Measurements from ENCODE around the gene CCS.

Gene CCS

GRCh38 chr11:66651016-66651415, 58.0 kb downstream of the CCS start:
- Histone ChIP-seq H3K4me3 (ENCODE audit: low read depth, low read length, poor library complexity, severe bottlenecking) (no peak overlapping the region), H3K36me3 (ENCODE audit: insufficient read depth, low read length) (peaks cover 81% of the 10 kb centered on the region), H3K4me1 (ENCODE audit: insufficient read depth, low read length, severe bottlenecking) (no peaks in the 10 kb centered on the region), H3F3A (ENCODE audit: insufficient read depth, low read length) (0 out of 2 replicates have a peak, but pooled peaks cover 2% of the 10 kb centered on the region), H3K4me2 (ENCODE audit: low read length) (no peak overlapping the region), H2AFZ (ENCODE audit: low read length) (no peak overlapping the region), H3K79me2 (ENCODE audit: insufficient read depth, low read length) (peaks cover 38% of the 10 kb centered on the region), H3K27me3 (ENCODE audit: insufficient read depth, low read length) (no peaks in the 10 kb centered on the region), H4K20me1 (ENCODE audit: insufficient read depth, low read length) (no peaks in the 10 kb centered on the region), H3K9me2 (ENCODE audit: low read depth, low read length) (no peaks in the 10 kb centered on the region), H3K9ac (ENCODE audit: low read length) (no peak overlapping the region), H3K9me3 (ENCODE audit: low read length) (no peaks in the 10 kb centered on the region), H3K27ac (ENCODE audit: low read depth, low read length, poor library complexity, severe bottlenecking) (no peak overlapping the region)
- TF ChIP-seq, protein P1, sequence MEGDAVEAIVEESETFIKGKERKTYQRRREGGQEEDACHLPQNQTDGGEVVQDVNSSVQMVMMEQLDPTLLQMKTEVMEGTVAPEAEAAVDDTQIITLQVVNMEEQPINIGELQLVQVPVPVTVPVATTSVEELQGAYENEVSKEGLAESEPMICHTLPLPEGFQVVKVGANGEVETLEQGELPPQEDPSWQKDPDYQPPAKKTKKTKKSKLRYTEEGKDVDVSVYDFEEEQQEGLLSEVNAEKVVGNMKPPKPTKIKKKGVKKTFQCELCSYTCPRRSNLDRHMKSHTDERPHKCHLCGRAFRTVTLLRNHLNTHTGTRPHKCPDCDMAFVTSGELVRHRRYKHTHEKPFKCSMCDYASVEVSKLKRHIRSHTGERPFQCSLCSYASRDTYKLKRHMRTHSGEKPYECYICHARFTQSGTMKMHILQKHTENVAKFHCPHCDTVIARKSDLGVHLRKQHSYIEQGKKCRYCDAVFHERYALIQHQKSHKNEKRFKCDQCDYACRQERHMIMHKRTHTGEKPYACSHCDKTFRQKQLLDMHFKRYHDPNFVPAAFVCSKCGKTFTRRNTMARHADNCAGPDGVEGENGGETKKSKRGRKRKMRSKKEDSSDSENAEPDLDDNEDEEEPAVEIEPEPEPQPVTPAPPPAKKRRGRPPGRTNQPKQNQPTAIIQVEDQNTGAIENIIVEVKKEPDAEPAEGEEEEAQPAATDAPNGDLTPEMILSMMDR (IDR thresholded peaks at IDR 0.05; ENCODE audit: low read length), result no peak
- TF ChIP-seq EZH2 (IDR thresholded peaks at IDR 0.05; ENCODE audit: borderline replicate concordance, low read length), result no peak

DNA sequence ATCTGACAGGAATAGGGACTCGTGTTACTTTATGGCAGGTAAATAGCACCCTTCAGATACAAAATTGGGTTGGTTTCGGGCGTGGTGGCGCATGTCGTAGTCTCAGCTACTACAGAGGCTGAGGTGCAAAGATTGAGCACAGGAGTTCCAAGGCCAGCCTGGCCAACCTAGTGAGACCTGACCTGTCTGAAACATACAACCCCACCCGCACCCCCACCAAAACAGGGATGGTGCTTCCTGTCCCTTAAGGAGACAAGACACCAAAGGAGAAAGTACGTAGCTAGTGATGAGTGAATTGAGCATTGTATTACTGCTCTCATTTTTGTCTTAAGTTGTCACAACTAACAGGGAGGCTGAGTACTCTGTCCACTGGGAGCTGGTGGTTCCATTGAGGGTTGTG, 59.7 kb downstream of the CCS start:
- Histone ChIP-seq H3K27ac (ENCODE audit: low read depth, low read length, poor library complexity, severe bottlenecking) (no peak overlapping the region), H3K4me2 (ENCODE audit: low read length) (no peak overlapping the region), H3F3A (ENCODE audit: insufficient read depth, low read length) (0 out of 2 replicates have a peak, but pooled peaks cover 2% of the 10 kb centered on the region), H3K9me2 (ENCODE audit: low read depth, low read length) (no peaks in the 10 kb centered on the region), H2AFZ (ENCODE audit: low read length) (no peak overlapping the region), H3K4me1 (ENCODE audit: insufficient read depth, low read length, severe bottlenecking) (peaks cover under 1% of the 10 kb centered on the region), H3K27me3 (ENCODE audit: insufficient read depth, low read length) (no peaks in the 10 kb centered on the region), H3K79me2 (ENCODE audit: insufficient read depth, low read length) (peaks cover 22% of the 10 kb centered on the region), H3K36me3 (ENCODE audit: insufficient read depth, low read length) (peaks cover 78% of the 10 kb centered on the region), H3K4me3 (ENCODE audit: low read depth, low read length, poor library complexity, severe bottlenecking) (no peak overlapping the region), H4K20me1 (ENCODE audit: insufficient read depth, low read length) (no peaks in the 10 kb centered on the region), H3K9me3 (ENCODE audit: low read length) (no peaks in the 10 kb centered on the region), H3K9ac (ENCODE audit: low read length) (no peak overlapping the region)
- TF ChIP-seq, protein P1 (IDR thresholded peaks at IDR 0.05; ENCODE audit: low read length), result no peak
- no peak for TF ChIP-seq EZH2 (IDR thresholded peaks at IDR 0.05; ENCODE audit: borderline replicate concordance, low read length)

DNA sequence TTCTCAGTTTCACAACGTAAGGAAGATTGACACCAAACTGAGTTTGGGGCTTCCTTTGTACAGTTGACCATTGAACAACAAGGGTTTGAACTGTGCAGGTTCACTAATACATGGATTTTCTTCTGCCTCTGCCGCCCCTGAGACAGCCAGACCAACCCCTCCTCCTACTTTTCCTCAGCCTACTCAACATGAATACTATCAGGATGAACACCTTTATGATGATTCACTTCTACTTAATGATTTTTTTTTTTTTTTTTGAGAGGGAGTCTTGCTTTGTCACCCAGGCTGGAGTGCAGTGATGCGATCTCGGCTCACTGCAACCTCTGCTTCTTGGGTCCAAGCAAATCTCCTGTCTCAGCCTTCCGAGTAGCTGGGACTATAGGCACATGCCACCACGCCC, 60.1 kb downstream of the CCS start:
- Histone ChIP-seq H3F3A (ENCODE audit: insufficient read depth, low read length) (0 out of 2 replicates have a peak, but pooled peaks cover 2% of the 10 kb centered on the region), H4K20me1 (ENCODE audit: insufficient read depth, low read length) (no peaks in the 10 kb centered on the region)

More for the DNA sequence above, 60.1 kb downstream of the CCS start:
- peaks cover 77% of the 10 kb centered on the region for H3K36me3 ChIP-seq (ENCODE audit: insufficient read depth, low read length)
- no peak overlapping the region for H2AFZ ChIP-seq (ENCODE audit: low read length)
- TF ChIP-seq, protein P1 (IDR thresholded peaks at IDR 0.05; ENCODE audit: low read length), result no peak
- no peak for TF ChIP-seq EZH2 (IDR thresholded peaks at IDR 0.05; ENCODE audit: borderline replicate concordance, low read length)
- no peak overlapping the region for H3K27ac ChIP-seq (ENCODE audit: low read depth, low read length, poor library complexity, severe bottlenecking)
- H3K4me3 ChIP-seq (ENCODE audit: low read depth, low read length, poor library complexity, severe bottlenecking), result no peak overlapping the region
- peaks cover 5% of the 10 kb centered on the region for H3K4me1 ChIP-seq (ENCODE audit: insufficient read depth, low read length, severe bottlenecking)
- H3K9ac ChIP-seq (ENCODE audit: low read length), result no peak overlapping the region
- H3K9me3 ChIP-seq (ENCODE audit: low read length), result no peaks in the 10 kb centered on the region
- H3K79me2 ChIP-seq (ENCODE audit: insufficient read depth, low read length), result peaks cover 20% of the 10 kb centered on the region
- no peaks in the 10 kb centered on the region for H3K27me3 ChIP-seq (ENCODE audit: insufficient read depth, low read length)
- no peaks in the 10 kb centered on the region for H3K9me2 ChIP-seq (ENCODE audit: low read depth, low read length)
- H3K4me2 ChIP-seq (ENCODE audit: low read length), result no peak overlapping the region
